GM23338 (cell line): ENCODE data around the gene KLF11.

ENCODE experiments used
- EZH2 ChIP-seq: fragments of 200-600 bp; sonication (generic); IDR thresholded peaks from one replicate; pipeline ENCODE4 v1.8.0; 2017; ENCODE audit warnings: antibody characterized with exemption, mild to moderate bottlenecking, low read depth; ENCODE audit not compliant: unreplicated experiment
- EZH2phosphoT487 ChIP-seq: fragments of 200-600 bp; sonication (generic); IDR thresholded peaks from one replicate; pipeline ENCODE4 v1.8.1; 2018; ENCODE audit warnings: antibody characterized with exemption; ENCODE audit not compliant: unreplicated experiment
- JUNB ChIP-seq: IDR thresholded peaks from one replicate; pipeline ENCODE4 v1.6.1; 2016; ENCODE audit warnings: antibody characterized with exemption; ENCODE audit not compliant: unreplicated experiment
- POLR2AphosphoS5 ChIP-seq: IDR thresholded peaks from 2 replicates; pipeline ENCODE4 v1.6.1; 2016; ENCODE audit warnings: antibody characterized with exemption, low read depth
- TF ChIP-seq, protein P1 (sequence below), 2 experiments: fragments of 200-600 bp in 1 of 2; sonication (generic) in 1 of 2; conservative IDR thresholded peaks; 2 replicates each; pipeline versions ENCODE4 v1.5.1 to v1.6.1; 2016 to 2017; ENCODE audit warnings: antibody characterized with exemption in 2 of 2, low read depth in 2 of 2, mild to moderate bottlenecking in 2 of 2, moderate library complexity in 1 of 2
- TF ChIP-seq, protein P2 (sequence below): IDR thresholded peaks from one replicate; pipeline ENCODE4 v1.6.1; 2018; ENCODE audit warnings: antibody characterized with exemption; ENCODE audit not compliant: unreplicated experiment
- TF ChIP-seq, protein P3 (sequence below): IDR thresholded peaks from 2 replicates; pipeline ENCODE4 v1.6.1; 2016; ENCODE audit warnings: antibody characterized with exemption

DNA sequence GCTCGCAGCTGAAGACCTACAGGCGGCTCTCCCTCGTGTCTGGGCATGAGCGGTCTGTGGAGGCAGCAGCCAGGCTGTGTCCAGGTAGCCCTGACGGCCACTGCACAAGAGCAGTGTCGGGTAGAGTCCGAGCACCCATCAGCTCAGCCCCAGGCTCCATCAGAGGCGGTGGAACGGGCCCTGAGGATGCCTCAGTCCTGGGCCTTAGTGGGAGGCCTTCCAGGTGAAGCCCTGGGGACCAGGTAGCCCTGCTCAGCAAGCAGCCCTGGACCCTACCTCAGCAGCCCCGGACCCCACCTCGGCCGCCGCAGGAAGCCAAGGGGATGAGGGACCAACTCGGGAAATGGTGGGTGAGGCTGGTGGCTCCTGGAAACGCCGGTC is 21.3 kb upstream of the KLF11 start:
- TF ChIP-seq, protein P1, sequence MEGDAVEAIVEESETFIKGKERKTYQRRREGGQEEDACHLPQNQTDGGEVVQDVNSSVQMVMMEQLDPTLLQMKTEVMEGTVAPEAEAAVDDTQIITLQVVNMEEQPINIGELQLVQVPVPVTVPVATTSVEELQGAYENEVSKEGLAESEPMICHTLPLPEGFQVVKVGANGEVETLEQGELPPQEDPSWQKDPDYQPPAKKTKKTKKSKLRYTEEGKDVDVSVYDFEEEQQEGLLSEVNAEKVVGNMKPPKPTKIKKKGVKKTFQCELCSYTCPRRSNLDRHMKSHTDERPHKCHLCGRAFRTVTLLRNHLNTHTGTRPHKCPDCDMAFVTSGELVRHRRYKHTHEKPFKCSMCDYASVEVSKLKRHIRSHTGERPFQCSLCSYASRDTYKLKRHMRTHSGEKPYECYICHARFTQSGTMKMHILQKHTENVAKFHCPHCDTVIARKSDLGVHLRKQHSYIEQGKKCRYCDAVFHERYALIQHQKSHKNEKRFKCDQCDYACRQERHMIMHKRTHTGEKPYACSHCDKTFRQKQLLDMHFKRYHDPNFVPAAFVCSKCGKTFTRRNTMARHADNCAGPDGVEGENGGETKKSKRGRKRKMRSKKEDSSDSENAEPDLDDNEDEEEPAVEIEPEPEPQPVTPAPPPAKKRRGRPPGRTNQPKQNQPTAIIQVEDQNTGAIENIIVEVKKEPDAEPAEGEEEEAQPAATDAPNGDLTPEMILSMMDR (conservative IDR thresholded peaks at IDR 0.05; ENCODE audit: low read depth in 2 of 2): no peak
- TF ChIP-seq EZH2phosphoT487: no peak
- no peak for TF ChIP-seq EZH2
- no peak for TF ChIP-seq JUNB
- TF ChIP-seq, protein P2, sequence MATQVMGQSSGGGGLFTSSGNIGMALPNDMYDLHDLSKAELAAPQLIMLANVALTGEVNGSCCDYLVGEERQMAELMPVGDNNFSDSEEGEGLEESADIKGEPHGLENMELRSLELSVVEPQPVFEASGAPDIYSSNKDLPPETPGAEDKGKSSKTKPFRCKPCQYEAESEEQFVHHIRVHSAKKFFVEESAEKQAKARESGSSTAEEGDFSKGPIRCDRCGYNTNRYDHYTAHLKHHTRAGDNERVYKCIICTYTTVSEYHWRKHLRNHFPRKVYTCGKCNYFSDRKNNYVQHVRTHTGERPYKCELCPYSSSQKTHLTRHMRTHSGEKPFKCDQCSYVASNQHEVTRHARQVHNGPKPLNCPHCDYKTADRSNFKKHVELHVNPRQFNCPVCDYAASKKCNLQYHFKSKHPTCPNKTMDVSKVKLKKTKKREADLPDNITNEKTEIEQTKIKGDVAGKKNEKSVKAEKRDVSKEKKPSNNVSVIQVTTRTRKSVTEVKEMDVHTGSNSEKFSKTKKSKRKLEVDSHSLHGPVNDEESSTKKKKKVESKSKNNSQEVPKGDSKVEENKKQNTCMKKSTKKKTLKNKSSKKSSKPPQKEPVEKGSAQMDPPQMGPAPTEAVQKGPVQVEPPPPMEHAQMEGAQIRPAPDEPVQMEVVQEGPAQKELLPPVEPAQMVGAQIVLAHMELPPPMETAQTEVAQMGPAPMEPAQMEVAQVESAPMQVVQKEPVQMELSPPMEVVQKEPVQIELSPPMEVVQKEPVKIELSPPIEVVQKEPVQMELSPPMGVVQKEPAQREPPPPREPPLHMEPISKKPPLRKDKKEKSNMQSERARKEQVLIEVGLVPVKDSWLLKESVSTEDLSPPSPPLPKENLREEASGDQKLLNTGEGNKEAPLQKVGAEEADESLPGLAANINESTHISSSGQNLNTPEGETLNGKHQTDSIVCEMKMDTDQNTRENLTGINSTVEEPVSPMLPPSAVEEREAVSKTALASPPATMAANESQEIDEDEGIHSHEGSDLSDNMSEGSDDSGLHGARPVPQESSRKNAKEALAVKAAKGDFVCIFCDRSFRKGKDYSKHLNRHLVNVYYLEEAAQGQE: no peak
- TF ChIP-seq, protein P3, sequence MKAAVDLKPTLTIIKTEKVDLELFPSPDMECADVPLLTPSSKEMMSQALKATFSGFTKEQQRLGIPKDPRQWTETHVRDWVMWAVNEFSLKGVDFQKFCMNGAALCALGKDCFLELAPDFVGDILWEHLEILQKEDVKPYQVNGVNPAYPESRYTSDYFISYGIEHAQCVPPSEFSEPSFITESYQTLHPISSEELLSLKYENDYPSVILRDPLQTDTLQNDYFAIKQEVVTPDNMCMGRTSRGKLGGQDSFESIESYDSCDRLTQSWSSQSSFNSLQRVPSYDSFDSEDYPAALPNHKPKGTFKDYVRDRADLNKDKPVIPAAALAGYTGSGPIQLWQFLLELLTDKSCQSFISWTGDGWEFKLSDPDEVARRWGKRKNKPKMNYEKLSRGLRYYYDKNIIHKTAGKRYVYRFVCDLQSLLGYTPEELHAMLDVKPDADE: no peak
- no peak for TF ChIP-seq POLR2AphosphoS5
